OCI-LY7 (cell line): ENCODE results near the gene PCAT6. TPM values are rescaled to one million over a fixed set of nuclear protein-coding genes. Genes with fewer than 3 reads are reported as not detected.
A peak's percentile ranks its signal among the peaks of the same experiment; 100 is the strongest.

Experiments
- BruUV-seq: library from RNA; stranded (reverse); fragments of 400-500 nt; replicated peaks from 2 replicates; lab custom pipeline; 2021; lab: Mats Ljungman, UMichigan
- CTCF ChIA-PET: fragments of 300-600 bp; sonication (Branson Sonifier 250); formaldehyde crosslinking; loops from one replicate; lab custom pipeline; 2022; ENCODE audit warnings: antibody characterized with exemption; ENCODE audit not compliant: unreplicated experiment; lab: Charles Lee
- POLR2A ChIA-PET: fragments of 300-600 bp; sonication (Branson Sonifier 250); formaldehyde crosslinking; loops from one replicate; lab custom pipeline; 2022; ENCODE audit warnings: antibody characterized with exemption; lab: Charles Lee
- DNase-seq: peaks from one replicate; pipeline ENCODE4 v3.0.0-alpha.2; 2015; ENCODE audit warnings: low spot score
- H2AFZ ChIP-seq: fragments of 200-600 bp; sonication (generic), shearing (Covaris generic); 2 replicates; pipeline ENCODE4 v1.6.1; 2014; ENCODE audit warnings: mild to moderate bottlenecking, antibody characterized with exemption, low read length, moderate library complexity
- H3K27ac ChIP-seq: fragments of 200-600 bp; sonication (generic); 2 replicates; pipeline ENCODE4 v1.5.1; 2014; ENCODE audit warnings: mixed run types, low read depth, mild to moderate bottlenecking, moderate library complexity, low read length, inconsistent platforms; ENCODE audit not compliant: poor library complexity, severe bottlenecking
- H3K36me3 ChIP-seq: fragments of 200-600 bp; sonication (generic); 2 replicates; pipeline ENCODE4 v1.6.1; 2014; ENCODE audit warnings: mild to moderate bottlenecking, antibody characterized with exemption, low read length, moderate library complexity, mixed read lengths; ENCODE audit not compliant: insufficient read depth
- H3K4me1 ChIP-seq: fragments of 200-600 bp; sonication (generic); 2 replicates; pipeline ENCODE4 v1.5.1; 2014; ENCODE audit warnings: mild to moderate bottlenecking, low read length; ENCODE audit not compliant: insufficient read depth, poor library complexity, severe bottlenecking
- H3K4me2 ChIP-seq: fragments of 200-600 bp; sonication (generic); 2 replicates; pipeline ENCODE4 v1.6.1; 2014; ENCODE audit warnings: mild to moderate bottlenecking, low read length
- H3K4me3 ChIP-seq: fragments of 200-600 bp; sonication (generic); 2 replicates; pipeline ENCODE4 v1.5.1; 2014; ENCODE audit warnings: mild to moderate bottlenecking, low read depth, low read length; ENCODE audit not compliant: poor library complexity, severe bottlenecking
- H3K79me2 ChIP-seq: fragments of 200-600 bp; sonication (generic); 2 replicates; pipeline ENCODE4 v1.6.1; 2016; ENCODE audit warnings: low read depth, mild to moderate bottlenecking, low read length, moderate library complexity, mixed read lengths; ENCODE audit not compliant: insufficient read depth
- H3K9me2 ChIP-seq: fragments of 200-600 bp; sonication (generic); 2 replicates; pipeline ENCODE4 v1.6.1; 2016; ENCODE audit warnings: mild to moderate bottlenecking, low read length, mixed read lengths; ENCODE audit not compliant: insufficient read depth
- H3K9me3 ChIP-seq: fragments of 200-600 bp; sonication (generic); 2 replicates; pipeline ENCODE4 v1.6.1; 2014; ENCODE audit warnings: mild to moderate bottlenecking, mixed run types, low read length, mixed read lengths
- H4K20me1 ChIP-seq: fragments of 200-600 bp; sonication (generic); 2 replicates; pipeline ENCODE4 v1.6.1; 2014; ENCODE audit warnings: mild to moderate bottlenecking, antibody characterized with exemption, low read length, moderate library complexity, mixed read lengths; ENCODE audit not compliant: insufficient read depth
- CTCF ChIP-seq: fragments of 200-600 bp; sonication (generic); conservative IDR thresholded peaks from 2 replicates; pipeline ENCODE4 v1.5.1; 2014; ENCODE audit warnings: mild to moderate bottlenecking, antibody characterized with exemption, low read length, moderate library complexity, mixed read lengths
- EZH2phosphoT487 ChIP-seq: fragments of 200-600 bp; sonication (generic); IDR thresholded peaks from 2 replicates; pipeline ENCODE4 v1.6.1; 2018; ENCODE audit warnings: low read depth, borderline replicate concordance, mild to moderate bottlenecking, mixed run types, antibody characterized with exemption, low read length, moderate library complexity, mixed read lengths
- intact Hi-C: fragments of 100-400 bp; cut with micrococcal nuclease; formaldehyde crosslinking; loops from one replicate; pipeline ENCODE4 v1.10.0; 2022; ENCODE audit not compliant: unreplicated experiment
- total RNA-seq, 2 experiments: library from RNA; depleted of rRNA in 1 of 2; stranded (reverse); fragments of >200 nt in 1 of 2; shearing (Covaris generic) in 1 of 2; gene quantifications; 2 replicates each; pipeline ENCODE4 v1.2.3, GENCODE V29; 2014 to 2022

PCAT6 gene
- total RNA-seq, 2 experiments from 2014 or later: not detected

GRCh38 chr1:202848191-202848542, 37.4 kb downstream of the PCAT6 start:
- intact Hi-C loops: no loop called here

GRCh38 chr1:202850593-202851362, 40.0 kb downstream of the PCAT6 start:
- CTCF ChIA-PET: no interaction called here
- peak overlapping the region; percentile 56; the same call in 1 of the 2 replicates for H2AFZ ChIP-seq
- H3K27ac ChIP-seq: no peak overlapping the region
- H3K9me3 ChIP-seq: no peaks in the 10 kb centered on the region
- H4K20me1 ChIP-seq: no peaks in the 10 kb centered on the region
- peak; percentile 25 for DNase-seq
- POLR2A ChIA-PET: no interaction called here
- H3K79me2 ChIP-seq: no peaks in the 10 kb centered on the region
- no peak overlapping the region for H3K4me3 ChIP-seq
- no peaks in the 10 kb centered on the region for H3K36me3 ChIP-seq
- intact Hi-C loops: no loop called here
- TF ChIP-seq EZH2phosphoT487: no peak
- no peak for TF ChIP-seq CTCF
- H3K4me2 ChIP-seq: peak overlapping the region; percentile 46
- H3K4me1 ChIP-seq: peaks cover 13% of the 10 kb centered on the region
- no TSS peak for BruUV-seq
- no peaks in the 10 kb centered on the region for H3K9me2 ChIP-seq

More at GRCh38 chr1:202848191-202848542, 37.4 kb downstream of the PCAT6 start:
- Histone ChIP-seq H2AFZ (no peak overlapping the region), H3K9me3 (no peaks in the 10 kb centered on the region), H3K27ac (no peak overlapping the region), H3K9me2 (no peaks in the 10 kb centered on the region), H3K79me2 (no peaks in the 10 kb centered on the region), H3K4me3 (no peak overlapping the region), H3K4me2 (no peak overlapping the region), H3K36me3 (no peaks in the 10 kb centered on the region), H3K4me1 (peaks cover 13% of the 10 kb centered on the region), H4K20me1 (no peaks in the 10 kb centered on the region)
- DNase-seq: peak; percentile 38
- no TSS peak for BruUV-seq
- CTCF ChIA-PET: no interaction called here
- TF ChIP-seq CTCF: no peak
- no peak for TF ChIP-seq EZH2phosphoT487
- POLR2A ChIA-PET: no interaction called here
